Pancreas (tissue), 10 donors: Measurements from ENCODE around the gene CYB5A. TPM values are rescaled to one million over a fixed set of nuclear protein-coding genes. Genes with fewer than 3 reads are reported as not detected.
A peak's percentile ranks its signal among the peaks of the same experiment; 100 is the strongest.

ENCODE experiments used
- ATAC-seq, 4 donors: fragments of 200-7000 bp; cut with Tn5 transposase; one replicate each; pipeline versions ENCODE4 v1.8.0 to v1.9.1; 2020; ENCODE audit warnings: mild to moderate bottlenecking in 4 of 4, moderate library complexity in 4 of 4
- DNase-seq, 6 donors: peaks; one replicate each; pipeline ENCODE4 v3.0.0-alpha.2; 2020
- FAIRE-seq: peaks from 2 replicates; lab custom pipeline; 2012; peaks lifted over from hg19 to GRCh38; lab: Jason Lieb, UNC
- H3K27ac ChIP-seq, 4 donors: fragments of 200-600 bp; sonication (generic); 1 replicate in 3 of 4; 2 replicates in 1 of 4; pipeline versions ENCODE4 v1.5.0 to v1.8.0; 2020
- H3K27me3 ChIP-seq, 4 donors: fragments of 200-600 bp; one replicate each; pipeline ENCODE4 v1.8.0; 2021
- H3K36me3 ChIP-seq, 3 donors: fragments of 200-600 bp; sonication (generic) in 1 of 3; one replicate each; pipeline versions ENCODE4 v1.5.0 to v1.8.0; 2020 to 2021
- H3K4me1 ChIP-seq, 3 donors: fragments of 200-600 bp; one replicate each; pipeline ENCODE4 v1.8.0; 2021
- H3K4me3 ChIP-seq, 4 donors: fragments of 200-600 bp; sonication (generic) in 2 of 4; one replicate each; pipeline versions ENCODE4 v1.5.0 to v1.8.0; 2020 to 2021
- H3K9me3 ChIP-seq, 4 donors: fragments of 200-600 bp; one replicate each; pipeline ENCODE4 v1.8.0; 2021
- WGBS, 2 donors: extraction: QIAGEN DNeasy Blood & Tissue Kit; methylation state at CpG; one replicate each; pipeline ENCODE4 v1.1.7; 2013; 5-methylcytosine and 5-hydroxymethylcytosine counted together
- intact Hi-C, 3 donors: fragments of 100-400 bp; cut with DNase I; formaldehyde crosslinking; loops; one replicate each; pipeline versions ENCODE4 v1.11.1 to v1.14.2; 2022
- polyA plus RNA-seq, 2 donors: library from polyadenylated mRNA; stranded (reverse); fragments of 200-250 nt; gene quantifications; one replicate each; pipeline ENCODE4 v1.2.3, GENCODE V29; 2013
- total RNA-seq, 6 donors: library from RNA; stranded (reverse); fragmentation: NEBNext Ultra II Directional in 4 of 6; extraction: Animal tissue kit (Norgen Biotek cat#: 25700) in 4 of 6; gene quantifications; one replicate each; pipeline versions ENCODE4 v1.2.1 to v1.2.4, GENCODE V29; 2021 to 2023
- TF ChIP-seq, protein P1 (sequence below), 4 donors: fragments of 200-600 bp; sonication (generic) in 3 of 4; IDR thresholded peaks; one replicate each; pipeline versions ENCODE4 v1.5.0 to v1.8.0; 2021; ENCODE audit warnings: antibody characterized with exemption in 4 of 4
- donor health status: healthy with polysubstance abuse.
- donor health status: DM: no; HTN: no; CAD: no; lungs with moderate emphysema.
- donor health status: DM: no; HTN: no; CAD: no.
- donor health status: control.
- donor health status: control.
- donor health status: Bipolar disorder and iron deficiency.
- donor health status: DM: yes; HTN: yes; CAD: no.
- donor health status: DM: no; HTN: no; CAD: no.
- donor health status: DM: no; HTN: no; CAD: no.
- donor health status: DM: yes; HTN: yes; CAD: no.

The CYB5A gene
- total and polyA plus RNA-seq, 8 donors = 120 to 228 (median 177) TPM

- H3K36me3 ChIP-seq = no peaks in the 10 kb centered on the region
- no peaks in the 10 kb centered on the region for H3K9me3 ChIP-seq
- ATAC-seq (no peak), DNase-seq (peak in 1 of 6 donors; percentile 18), FAIRE-seq (no peak)
- no peaks in the 10 kb centered on the region for H3K27me3 ChIP-seq
- TF ChIP-seq, protein P1, sequence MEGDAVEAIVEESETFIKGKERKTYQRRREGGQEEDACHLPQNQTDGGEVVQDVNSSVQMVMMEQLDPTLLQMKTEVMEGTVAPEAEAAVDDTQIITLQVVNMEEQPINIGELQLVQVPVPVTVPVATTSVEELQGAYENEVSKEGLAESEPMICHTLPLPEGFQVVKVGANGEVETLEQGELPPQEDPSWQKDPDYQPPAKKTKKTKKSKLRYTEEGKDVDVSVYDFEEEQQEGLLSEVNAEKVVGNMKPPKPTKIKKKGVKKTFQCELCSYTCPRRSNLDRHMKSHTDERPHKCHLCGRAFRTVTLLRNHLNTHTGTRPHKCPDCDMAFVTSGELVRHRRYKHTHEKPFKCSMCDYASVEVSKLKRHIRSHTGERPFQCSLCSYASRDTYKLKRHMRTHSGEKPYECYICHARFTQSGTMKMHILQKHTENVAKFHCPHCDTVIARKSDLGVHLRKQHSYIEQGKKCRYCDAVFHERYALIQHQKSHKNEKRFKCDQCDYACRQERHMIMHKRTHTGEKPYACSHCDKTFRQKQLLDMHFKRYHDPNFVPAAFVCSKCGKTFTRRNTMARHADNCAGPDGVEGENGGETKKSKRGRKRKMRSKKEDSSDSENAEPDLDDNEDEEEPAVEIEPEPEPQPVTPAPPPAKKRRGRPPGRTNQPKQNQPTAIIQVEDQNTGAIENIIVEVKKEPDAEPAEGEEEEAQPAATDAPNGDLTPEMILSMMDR (IDR thresholded peaks at IDR 0.05) = no peak
- peaks cover 29 to 40% (median 31%) of the 10 kb centered on the region in 3 donors for H3K4me1 ChIP-seq
- intact Hi-C loops = no loop called here
- no peak overlapping the region for H3K4me3 ChIP-seq
- no peak overlapping the region for H3K27ac ChIP-seq
- WGBS, 2 donors = 53 to 57% methylated on average over 9 of the region's 9 CpGs
These were observed 70.7 kb downstream of the CYB5A start for GRCh38 chr18:74221081-74221480.

GRCh38 chr18:74219056-74219455 is 72.7 kb downstream of the CYB5A start:
- intact Hi-C loops = no loop called here
- TF ChIP-seq, protein P1 (IDR thresholded peaks at IDR 0.05) = no peak
- no peak for DNase-seq
- no peaks in the 10 kb centered on the region for H3K9me3 ChIP-seq
- no peaks in the 10 kb centered on the region for H3K36me3 ChIP-seq
- FAIRE-seq = no peak
- peak in 1 of 4 donors; percentile 9 for ATAC-seq
- H3K4me1 ChIP-seq = peaks cover 13 to 22% (median 13%) of the 10 kb centered on the region in 3 donors
- WGBS, 2 donors = 73 to 86% methylated on average over 10 of the region's 10 CpGs
- H3K27ac ChIP-seq = no peak overlapping the region
- H3K27me3 ChIP-seq = no peaks in the 10 kb centered on the region
- H3K4me3 ChIP-seq = no peak overlapping the region

GRCh38 chr18:74217476-74218143 is 74.2 kb downstream of the CYB5A start:
- DNase-seq (peak in 3 of 6 donors; percentile 64 to 70 (median 70)), FAIRE-seq (no peak), ATAC-seq (peak; percentile 92 to 94 (median 93))
- 14 to 17% methylated on average over 7 of the region's 7 CpGs for WGBS, 2 donors
- TF ChIP-seq, protein P1 (IDR thresholded peaks at IDR 0.05) = no peak
- Histone ChIP-seq H3K27me3 (no peaks in the 10 kb centered on the region), H3K36me3 (no peaks in the 10 kb centered on the region), H3K4me3 (no peak overlapping the region), H3K9me3 (no peaks in the 10 kb centered on the region), H3K27ac (peak overlapping the region in 2 of 4 donors; percentile 64 to 65), H3K4me1 (peaks cover 11 to 15% (median 11%) of the 10 kb centered on the region in 3 donors)
- intact Hi-C loops = no loop called here

DNA sequence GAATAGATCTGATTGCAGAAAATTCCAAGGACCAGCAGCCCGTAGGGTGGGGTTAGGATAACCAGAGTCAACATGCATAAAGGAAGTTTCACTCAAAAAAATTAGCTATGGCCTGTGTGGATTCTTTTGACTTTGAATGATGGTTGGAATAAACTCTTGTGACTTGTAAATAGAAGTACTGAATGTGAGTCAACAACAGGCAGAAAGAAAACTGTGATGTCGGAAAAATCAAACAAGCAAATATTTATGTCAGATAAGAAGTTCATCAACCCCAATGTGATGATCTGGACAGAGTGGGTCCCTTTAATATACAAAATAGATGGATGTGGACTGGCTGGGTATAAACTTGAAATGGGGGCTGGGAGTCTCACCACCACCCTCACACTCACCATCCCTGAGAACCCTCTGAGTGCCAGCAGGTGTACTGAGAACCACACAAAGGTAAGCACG is 75.1 kb downstream of the CYB5A start:
- Histone ChIP-seq H3K4me3 (no peak overlapping the region), H3K36me3 (no peaks in the 10 kb centered on the region), H3K9me3 (no peaks in the 10 kb centered on the region), H3K27ac (peak overlapping the region in 2 of 4 donors; percentile 64 to 65), H3K27me3 (no peaks in the 10 kb centered on the region), H3K4me1 (peaks cover 11 to 15% (median 11%) of the 10 kb centered on the region in 3 donors)
- DNase-seq (peak in 1 of 6 donors; percentile 9), FAIRE-seq (no peak), ATAC-seq (peak; percentile 16 to 53 (median 38))
- TF ChIP-seq, protein P1 (IDR thresholded peaks at IDR 0.05) = no peak
- intact Hi-C loops = no loop called here
- 27 to 31% methylated on average over 3 of the region's 3 CpGs for WGBS, 2 donors

GRCh38 chr18:74215863-74216262 is 75.9 kb downstream of the CYB5A start:
- intact Hi-C loops = no loop called here
- Histone ChIP-seq H3K4me3 (no peak overlapping the region), H3K36me3 (no peaks in the 10 kb centered on the region), H3K4me1 (peaks cover 11 to 15% (median 11%) of the 10 kb centered on the region in 3 donors), H3K27me3 (no peaks in the 10 kb centered on the region), H3K9me3 (no peaks in the 10 kb centered on the region), H3K27ac (no peak overlapping the region)
- DNase-seq (no peak), FAIRE-seq (no peak), ATAC-seq (no peak)
- TF ChIP-seq, protein P1 (IDR thresholded peaks at IDR 0.05) = no peak
- WGBS, 2 donors = 0 to 58% methylated on average over 1 of the region's 1 CpG
